K562 (cell line): ENCODE results near the gene CRABP2. TPM values are rescaled to one million over a fixed set of nuclear protein-coding genes. Genes with fewer than 3 reads are reported as not detected.

ENCODE experiments used
- ARID2 ChIP-seq: fragments of 450-650 bp; IDR thresholded peaks from 2 replicates; pipeline ENCODE4 v1.6.1; 2017; ENCODE audit warnings: antibody characterized with exemption, mild to moderate bottlenecking
- BHLHE40 ChIP-seq: IDR thresholded peaks from 2 replicates; pipeline ENCODE4 v1.6.1; 2011; ENCODE audit warnings: low read length, improper control_type of control experiment
- CAMTA2 ChIP-seq: fragments of 250-450 bp; sonication (Bioruptor Pico); conservative IDR thresholded peaks from 2 replicates; pipeline ENCODE4 v1.5.1; 2022
- CHCHD3 ChIP-seq: fragments of 250-450 bp; sonication (Bioruptor Pico); IDR thresholded peaks from 2 replicates; pipeline ENCODE4 v2.1.2; 2022; ENCODE audit warnings: mild to moderate bottlenecking
- ETV1 ChIP-seq: fragments of 450-650 bp; conservative IDR thresholded peaks from 2 replicates; pipeline ENCODE4 v1.6.1; 2016; ENCODE audit warnings: missing genetic modification characterization, control low read depth, low read depth, missing compliant biosample characterization
- ETV6 ChIP-seq, 3 experiments: fragments of 150-350 bp in 1 of 3; sonication (generic) in 1 of 3; formaldehyde crosslinking in 1 of 3; IDR thresholded peaks; 2 replicates each; pipeline versions ENCODE4 v1.6.1 to v1.8.0; 2014 to 2022; ENCODE audit warnings: borderline replicate concordance in 2 of 3, low read depth in 2 of 3, antibody characterized with exemption in 1 of 3, low read length in 1 of 3, mild to moderate bottlenecking in 1 of 3, missing genetic modification reagents in 1 of 3
- HDAC1 ChIP-seq, 2 experiments: fragments of 450-650 bp; IDR thresholded peaks; 2 replicates each; pipeline ENCODE4 v1.6.1; 2016 to 2017; ENCODE audit warnings: inconsistent platforms in 1 of 2, mild to moderate bottlenecking in 1 of 2, moderate library complexity in 1 of 2
- NFRKB ChIP-seq: fragments of 450-650 bp; IDR thresholded peaks from 2 replicates; pipeline ENCODE4 v1.6.1; 2016; ENCODE audit warnings: low read depth
- THAP12 ChIP-seq: fragments of 250-450 bp; sonication (Bioruptor Pico); IDR thresholded peaks from 2 replicates; pipeline ENCODE4 v1.9.0; 2021; ENCODE audit warnings: mild to moderate bottlenecking, inconsistent platforms
- UBTF ChIP-seq, 2 experiments: IDR thresholded peaks; 2 replicates each; pipeline ENCODE4 v1.6.1; 2012; ENCODE audit warnings: improper control_type of control experiment in 2 of 2, low read depth in 2 of 2, low read length in 2 of 2, borderline replicate concordance in 1 of 2
- ZBTB11 ChIP-seq, 3 experiments: fragments of 200-800 bp in 1 of 3; fragments of 250-450 bp in 1 of 3; fragments of 450-650 bp in 1 of 3; sonication (Bioruptor Pico) in 1 of 3; sonication (Bioruptor generic) in 1 of 3; formaldehyde crosslinking in 1 of 3; IDR thresholded peaks; 2 replicates each; pipeline versions ENCODE4 v1.6.1 to v1.8.0; 2016 to 2022; ENCODE audit warnings: mild to moderate bottlenecking in 2 of 3, missing genetic modification characterization in 2 of 3, missing compliant biosample characterization in 1 of 3, moderate library complexity in 1 of 3
- ZBTB9 ChIP-seq: fragments of 450-650 bp; formaldehyde crosslinking; IDR thresholded peaks from 2 replicates; pipeline ENCODE4 v1.4.0; 2020; ENCODE audit warnings: mild to moderate bottlenecking, moderate library complexity
- ZNF511 ChIP-seq: sonication (generic); formaldehyde crosslinking; IDR thresholded peaks from 2 replicates; pipeline ENCODE4 v1.8.0; 2022; ENCODE audit warnings: mild to moderate bottlenecking, missing genetic modification reagents
- ZNF584 ChIP-seq: fragments of 200-800 bp; sonication (Bioruptor generic); IDR thresholded peaks from 2 replicates; pipeline ENCODE4 v1.6.1; 2016; ENCODE audit warnings: low read depth, mild to moderate bottlenecking, missing genetic modification characterization, missing compliant biosample characterization
- ZNF644 ChIP-seq: fragments of 200-800 bp; sonication (Bioruptor generic); IDR thresholded peaks from 2 replicates; pipeline ENCODE4 v1.6.1; 2016; ENCODE audit warnings: low read depth, missing genetic modification characterization, missing compliant biosample characterization
- polyA plus RNA-seq, 8 experiments: library from polyadenylated mRNA; depleted of rRNA in 4 of 8; stranded (reverse) in 5 of 8; unstranded in 3 of 8; fragments of >200 nt; fragmentation: Nextera tagmentation in 2 of 8; fragmentation: Illumina TruSeq in 1 of 8; extraction: Ambion mirVana in 2 of 8; extraction: Trizol in 1 of 8; gene quantifications; 2 replicates each; pipeline versions ENCODE4 v1.2.1 to v1.2.3, GENCODE V29; 2011 to 2014; ENCODE audit warnings: inconsistent platforms in 1 of 8, missing spikeins in 1 of 8
- total RNA-seq, 7 experiments: library from RNA; depleted of rRNA in 6 of 7; stranded (reverse); fragments of >200 nt in 6 of 7; fragmentation: Illumina TruSeq in 2 of 7; extraction: Trizol in 2 of 7; gene quantifications; 2 replicates each; pipeline versions ENCODE4 v1.2.1 to v1.2.3, GENCODE V29; 2011 to 2021; ENCODE audit warnings: low replicate concordance in 1 of 7

Gene CRABP2
- total and polyA plus RNA-seq, 9 of the 15 experiments (the other 6 are each of a cell fraction or from before 2014, with no cell fraction given): 0.30 to 2.5 (median 0.82) TPM

GRCh38 chr1:156662005-156662799 lies 43.2 kb downstream of the CRABP2 start (continued):
- no peak for TF ChIP-seq ZBTB11 (CRISPR knock-in tag; IDR thresholded peaks at IDR 0.05)
- TF ChIP-seq NFRKB: peak; percentile 28; the same call in 1 of the 2 replicates
- 0 out of 2 replicates have a peak, but pooled peaks have one; percentile 15 for TF ChIP-seq ZNF584 (CRISPR knock-in tag)
- no peak for TF ChIP-seq ETV6 (IDR thresholded peaks at IDR 0.05; ENCODE audit: borderline replicate concordance in 1 of 2, low read depth in 2 of 2, low read length in 1 of 2)
- TF ChIP-seq ETV6 (CRISPR knock-in tag; IDR thresholded peaks at IDR 0.05; ENCODE audit: borderline replicate concordance): no peak
- TF ChIP-seq BHLHE40: no peak
- 0 out of 4 replicates have a peak, but pooled peaks of 1 of the 2 experiments have one; percentile 16 for TF ChIP-seq UBTF (IDR thresholded peaks at IDR 0.05; ENCODE audit: borderline replicate concordance in 1 of 2, low read depth in 2 of 2, low read length in 2 of 2)
- 0 out of 4 replicates have a peak, but pooled peaks of 1 of the 2 experiments have one; percentile 39 for TF ChIP-seq HDAC1 (IDR thresholded peaks at IDR 0.05)
- no peak for TF ChIP-seq ARID2
- TF ChIP-seq CHCHD3 (CRISPR knock-in tag): no peak
- no peak for TF ChIP-seq ZNF511
- no peak for TF ChIP-seq THAP12
- peak; percentile 43; the same call in 1 of the 2 replicates for TF ChIP-seq ZNF644
- no peak for TF ChIP-seq ZBTB9
- TF ChIP-seq ETV1 (tag): peak; percentile 48
- TF ChIP-seq CAMTA2 (CRISPR knock-in tag): no peak
